PC-9 (cell line): ENCODE results near the gene DNAJC21. TPM values are rescaled to one million over a fixed set of nuclear protein-coding genes. Genes with fewer than 3 reads are reported as not detected.
A peak's percentile ranks its signal among the peaks of the same experiment; 100 is the strongest.

Experiments used
- BruUV-seq: library from RNA; stranded (reverse); fragments of 400-500 nt; replicated peaks from 2 replicates; lab custom pipeline; 2021; lab: Mats Ljungman, UMichigan
- CTCF ChIA-PET: fragments of 300-600 bp; sonication (Branson Sonifier 250); formaldehyde crosslinking; loops from one replicate; lab custom pipeline; 2022; ENCODE audit warnings: antibody characterized with exemption; lab: Charles Lee
- POLR2A ChIA-PET: fragments of 300-600 bp; sonication (Branson Sonifier 250); formaldehyde crosslinking; loops from one replicate; lab custom pipeline; 2022; ENCODE audit warnings: antibody characterized with exemption; ENCODE audit not compliant: unreplicated experiment; lab: Charles Lee
- DNase-seq, 2 experiments: peaks; one replicate each; pipeline versions ENCODE4 v3.0.0 to v3.0.0-alpha.2; 2015 to 2022; ENCODE audit warnings: mixed read lengths in 1 of 2
- H2AFZ ChIP-seq: fragments of 200-600 bp; sonication (generic); 2 replicates; pipeline ENCODE4 v1.8.1; 2017; ENCODE audit warnings: antibody characterized with exemption
- H3F3A ChIP-seq: fragments of 200-600 bp; sonication (generic); 2 replicates; pipeline ENCODE4 v1.8.1; 2017; ENCODE audit warnings: antibody characterized with exemption, mild to moderate bottlenecking, low read depth; ENCODE audit not compliant: insufficient read depth
- H3K27ac ChIP-seq: fragments of 200-600 bp; sonication (generic); 2 replicates; pipeline ENCODE4 v1.6.1; 2016; ENCODE audit warnings: mixed run types
- H3K27me3 ChIP-seq: fragments of 200-600 bp; sonication (generic); 2 replicates; pipeline ENCODE4 v1.6.1; 2016; ENCODE audit warnings: low read depth, mixed run types; ENCODE audit not compliant: insufficient read depth
- H3K36me3 ChIP-seq: fragments of 200-600 bp; sonication (generic); 2 replicates; pipeline ENCODE4 v1.6.1; 2016; ENCODE audit warnings: low read depth, mixed run types
- H3K4me1 ChIP-seq: fragments of 200-600 bp; sonication (generic); replicated peaks from 2 replicates; pipeline ENCODE4 v1.6.1; 2016; ENCODE audit warnings: mixed run types; ENCODE audit not compliant: insufficient read depth
- H3K4me2 ChIP-seq: fragments of 200-600 bp; sonication (generic); 2 replicates; pipeline ENCODE4 v1.6.1; 2017; ENCODE audit warnings: mixed run types
- H3K4me3 ChIP-seq: fragments of 200-600 bp; sonication (generic); 2 replicates; pipeline ENCODE4 v1.6.1; 2016; ENCODE audit warnings: mixed run types
- H3K79me2 ChIP-seq: fragments of 200-600 bp; sonication (generic); 2 replicates; pipeline ENCODE4 v1.6.1; 2017; ENCODE audit warnings: low read depth, mixed run types
- H3K9me2 ChIP-seq: fragments of 200-600 bp; sonication (generic); 2 replicates; pipeline ENCODE4 v1.8.1; 2017; ENCODE audit warnings: mild to moderate bottlenecking; ENCODE audit not compliant: insufficient read depth
- H3K9me3 ChIP-seq: fragments of 200-600 bp; sonication (generic); 2 replicates; pipeline ENCODE4 v1.8.1; 2016; ENCODE audit warnings: low read depth; ENCODE audit not compliant: insufficient read depth
- H4K20me1 ChIP-seq: fragments of 200-600 bp; sonication (generic); 2 replicates; pipeline ENCODE4 v1.8.1; 2017; ENCODE audit not compliant: insufficient read depth
- EZH2 ChIP-seq: fragments of 200-600 bp; sonication (generic); IDR thresholded peaks from 2 replicates; pipeline ENCODE4 v1.8.0; 2017; ENCODE audit warnings: antibody characterized with exemption, low read depth
- intact Hi-C: fragments of 100-400 bp; cut with micrococcal nuclease; formaldehyde crosslinking; loops from one replicate; pipeline ENCODE4 v1.10.0; 2022; ENCODE audit not compliant: unreplicated experiment
- total RNA-seq: library from RNA; stranded (reverse); gene quantifications from 2 replicates; pipeline ENCODE4 v1.2.3, GENCODE V29; 2021
- TF ChIP-seq, protein P1 (sequence below): fragments of 200-600 bp; sonication (generic); conservative IDR thresholded peaks from 2 replicates; pipeline ENCODE4 v1.6.1; 2017; ENCODE audit warnings: mixed run types, antibody characterized with exemption, mild to moderate bottlenecking, moderate library complexity

The DNAJC21 gene
- total RNA-seq, 1 experiment from 2014 or later = 128 TPM

GRCh38 chr5:34927785-34928184 lies 1.6 kb upstream of the DNAJC21 start:
- no TSS peak for BruUV-seq
- ChIA-PET POLR2A (no interaction called here), CTCF (interaction anchor here (0.5 kb wide), 1 partner anchor 440 kb away, joined by 7 read pairs; no protein-coding TSS in a partner anchor)
- TF ChIP-seq EZH2 = no peak
- TF ChIP-seq, protein P1, sequence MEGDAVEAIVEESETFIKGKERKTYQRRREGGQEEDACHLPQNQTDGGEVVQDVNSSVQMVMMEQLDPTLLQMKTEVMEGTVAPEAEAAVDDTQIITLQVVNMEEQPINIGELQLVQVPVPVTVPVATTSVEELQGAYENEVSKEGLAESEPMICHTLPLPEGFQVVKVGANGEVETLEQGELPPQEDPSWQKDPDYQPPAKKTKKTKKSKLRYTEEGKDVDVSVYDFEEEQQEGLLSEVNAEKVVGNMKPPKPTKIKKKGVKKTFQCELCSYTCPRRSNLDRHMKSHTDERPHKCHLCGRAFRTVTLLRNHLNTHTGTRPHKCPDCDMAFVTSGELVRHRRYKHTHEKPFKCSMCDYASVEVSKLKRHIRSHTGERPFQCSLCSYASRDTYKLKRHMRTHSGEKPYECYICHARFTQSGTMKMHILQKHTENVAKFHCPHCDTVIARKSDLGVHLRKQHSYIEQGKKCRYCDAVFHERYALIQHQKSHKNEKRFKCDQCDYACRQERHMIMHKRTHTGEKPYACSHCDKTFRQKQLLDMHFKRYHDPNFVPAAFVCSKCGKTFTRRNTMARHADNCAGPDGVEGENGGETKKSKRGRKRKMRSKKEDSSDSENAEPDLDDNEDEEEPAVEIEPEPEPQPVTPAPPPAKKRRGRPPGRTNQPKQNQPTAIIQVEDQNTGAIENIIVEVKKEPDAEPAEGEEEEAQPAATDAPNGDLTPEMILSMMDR = no peak
- H4K20me1 ChIP-seq = no peaks in the 10 kb centered on the region; the same call in none of the 2 replicates
- peaks cover 54% of the 10 kb centered on the region for H3K79me2 ChIP-seq
- intact Hi-C loops = loop anchor here (5.0 to 10.0 kb wide), 4 partner anchors 245 to 1947 kb away; partner anchors contain the start of genes ADAMTS12, AMACR and NIPBL
- no peaks in the 10 kb centered on the region; the same call in 1 of the 2 replicates for H3K9me3 ChIP-seq
- H3K9me2 ChIP-seq = no peaks in the 10 kb centered on the region
- peaks cover 45% of the 10 kb centered on the region for H3K4me1 ChIP-seq
- peaks cover 70% of the 10 kb centered on the region for H3F3A ChIP-seq
- no peaks in the 10 kb centered on the region for H3K27me3 ChIP-seq
- DNase-seq = no peak
- H2AFZ ChIP-seq = no peak overlapping the region
- no peak overlapping the region for H3K4me3 ChIP-seq
- H3K36me3 ChIP-seq = peaks cover 34% of the 10 kb centered on the region
- no peak overlapping the region for H3K27ac ChIP-seq
- H3K4me2 ChIP-seq = no peak overlapping the region

GRCh38 chr5:34928267-34928666 lies 1.1 kb upstream of the DNAJC21 start:
- CTCF ChIA-PET = interaction anchor here (0.5 kb wide), 1 partner anchor 440 kb away, joined by 7 read pairs; no protein-coding TSS in a partner anchor

DNA sequence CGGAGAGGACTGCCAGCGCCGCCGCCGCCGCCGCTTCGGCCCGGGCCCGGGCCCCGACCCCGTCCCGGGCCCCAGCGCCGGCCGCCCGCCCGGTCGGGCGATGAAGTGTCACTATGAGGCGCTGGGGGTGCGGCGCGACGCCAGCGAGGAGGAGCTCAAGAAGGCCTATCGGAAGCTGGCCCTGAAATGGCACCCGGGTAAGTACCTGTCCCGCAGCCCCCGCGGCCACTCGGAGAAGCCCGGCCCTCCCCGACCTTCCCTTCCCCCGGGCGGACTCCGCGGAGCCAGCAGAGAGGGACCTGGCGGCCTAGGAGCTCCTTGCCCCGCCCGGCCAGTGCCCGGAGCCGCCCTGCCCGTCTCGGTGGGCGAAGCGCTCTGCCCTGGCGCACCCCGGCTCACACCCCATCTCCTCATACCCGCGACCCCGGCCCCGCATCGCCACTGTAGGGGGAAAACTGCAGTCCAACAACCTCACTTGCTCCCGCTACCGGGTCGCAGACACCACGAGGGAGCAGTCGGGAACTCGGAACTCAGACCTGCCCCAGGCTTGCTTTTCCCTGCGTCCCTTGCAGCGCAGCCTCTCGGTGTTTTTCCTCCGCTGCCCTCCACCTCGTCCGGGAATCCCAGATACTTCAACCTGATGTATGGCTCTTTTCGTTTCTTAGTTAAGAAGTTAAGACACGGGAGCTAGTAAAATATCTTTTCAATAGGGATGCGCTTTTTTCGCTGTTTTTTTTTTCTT lies 532 bp downstream of the DNAJC21 start:
- peak overlapping the region; percentile 64 for H3K4me3 ChIP-seq
- no peaks in the 10 kb centered on the region for H3K9me2 ChIP-seq
- no TSS peak for BruUV-seq
- H3K9me3 ChIP-seq = no peaks in the 10 kb centered on the region
- CTCF ChIA-PET = interaction anchor here (0.6 to 1.9 kb wide), 9 partner anchors 14 to 444 kb away, joined by 3 to 15 read pairs (median 5); partner anchors contain the start of genes BRIX1 and RAD1
- DNase-seq = peak; percentile 88 to 99
- peak overlapping the region; percentile 70 for H3K27ac ChIP-seq
- peak overlapping the region; percentile 85 for H2AFZ ChIP-seq
- peaks cover 49% of the 10 kb centered on the region for H3F3A ChIP-seq
- H3K4me1 ChIP-seq = peaks cover 24% of the 10 kb centered on the region
- TF ChIP-seq EZH2 = no peak
- TF ChIP-seq, protein P1 = no peak; the same call in 1 of the 2 replicates
- peaks cover 3% of the 10 kb centered on the region for H4K20me1 ChIP-seq
- H3K4me2 ChIP-seq = peak overlapping the region; percentile 82
- POLR2A ChIA-PET = interaction anchor here (0.5 to 2.1 kb wide), 24 partner anchors 9 to 1754 kb away, joined by 3 to 87 read pairs (median 6); partner anchors contain the start of genes BRIX1, RAD1 and SPEF2
- peaks cover 62% of the 10 kb centered on the region for H3K79me2 ChIP-seq
- intact Hi-C loops = loop anchor here (1.0 to 10.0 kb wide), 7 partner anchors 15 to 1945 kb away; partner anchors contain the start of genes ADAMTS12, AMACR, BRIX1 and LMBRD2
- peaks cover 22% of the 10 kb centered on the region for H3K36me3 ChIP-seq
- H3K27me3 ChIP-seq = no peaks in the 10 kb centered on the region

More at GRCh38 chr5:34928267-34928666, 1.1 kb upstream of the DNAJC21 start:
- Histone ChIP-seq H3F3A (peaks cover 65% of the 10 kb centered on the region), H3K4me1 (peaks cover 41% of the 10 kb centered on the region), H3K27ac (0 out of 2 replicates have a peak overlapping the region, but pooled peaks have one; percentile 5), H3K4me3 (peak overlapping the region; percentile 58; the same call in 1 of the 2 replicates), H3K9me2 (no peaks in the 10 kb centered on the region), H3K36me3 (peaks cover 30% of the 10 kb centered on the region), H3K4me2 (peak overlapping the region; percentile 74), H4K20me1 (no peaks in the 10 kb centered on the region; the same call in none of the 2 replicates), H3K79me2 (peaks cover 55% of the 10 kb centered on the region), H3K27me3 (no peaks in the 10 kb centered on the region), H2AFZ (no peak overlapping the region), H3K9me3 (no peaks in the 10 kb centered on the region; the same call in 1 of the 2 replicates)
- no peak for TF ChIP-seq EZH2
- TF ChIP-seq, protein P1 = no peak
- BruUV-seq = no TSS peak
- no peak for DNase-seq
- POLR2A ChIA-PET = interaction anchor here (2.1 kb wide), 1 partner anchor 13 kb away, joined by 87 read pairs; the partner anchor contains the start of genes BRIX1 and RAD1
- intact Hi-C loops = loop anchor here (5.0 to 10.0 kb wide), 4 partner anchors 246 to 1947 kb away; partner anchors contain the start of genes ADAMTS12, AMACR and NIPBL
